A673 (cell line): ENCODE data around the gene MIDN. TPM values are rescaled to one million over a fixed set of nuclear protein-coding genes. Genes with fewer than 3 reads are reported as not detected.

Experiments used
- BruUV-seq: library from RNA; stranded (reverse); fragments of 400-500 nt; replicated peaks from 2 replicates; lab custom pipeline; 2021; lab: Mats Ljungman, UMichigan
- CTCF ChIA-PET: fragments of 300-600 bp; sonication (Branson Sonifier 250); formaldehyde crosslinking; loops from one replicate; lab custom pipeline; 2022; ENCODE audit warnings: antibody characterized with exemption; lab: Charles Lee
- POLR2A ChIA-PET: fragments of 300-600 bp; sonication (Branson Sonifier 250); formaldehyde crosslinking; loops from one replicate; lab custom pipeline; 2022; ENCODE audit warnings: antibody characterized with exemption; ENCODE audit not compliant: low non-redundant PET; lab: Charles Lee
- DNase-seq: peaks from one replicate; pipeline ENCODE4 v3.0.0-alpha.2; 2015; ENCODE audit warnings: low spot score
- H3K27ac ChIP-seq: fragments of 200-600 bp; sonication (generic); 2 replicates; pipeline ENCODE4 v1.5.1; 2016; ENCODE audit warnings: mixed run types, low read depth, mild to moderate bottlenecking, mixed read lengths, antibody characterized with exemption, low read length; ENCODE audit not compliant: poor library complexity, severe bottlenecking
- H3K27me3 ChIP-seq: fragments of 200-600 bp; sonication (generic); replicated peaks from 2 replicates; pipeline ENCODE4 v1.6.1; 2017; ENCODE audit warnings: mixed run types, low read depth, mild to moderate bottlenecking, mixed read lengths, antibody characterized with exemption, low read length; ENCODE audit not compliant: insufficient read depth, poor library complexity
- H3K36me3 ChIP-seq: fragments of 200-600 bp; sonication (generic); 2 replicates; pipeline ENCODE4 v1.6.1; 2016; ENCODE audit warnings: mixed run types, mild to moderate bottlenecking, mixed read lengths, antibody characterized with exemption, low read length; ENCODE audit not compliant: insufficient read depth, poor library complexity, severe bottlenecking
- H3K4me1 ChIP-seq: fragments of 200-600 bp; sonication (generic); 2 replicates; pipeline ENCODE4 v1.6.1; 2017; ENCODE audit warnings: mixed run types, mild to moderate bottlenecking, mixed read lengths, antibody characterized with exemption, low read length; ENCODE audit not compliant: insufficient read depth, poor library complexity, severe bottlenecking
- H3K4me3 ChIP-seq: fragments of 200-600 bp; sonication (generic); 2 replicates; pipeline ENCODE4 v1.5.1; 2016; ENCODE audit warnings: low read depth, mixed run types, mild to moderate bottlenecking, mixed read lengths, low read length; ENCODE audit not compliant: poor library complexity, severe bottlenecking
- H3K9me3 ChIP-seq: fragments of 200-600 bp; sonication (generic); 2 replicates; pipeline ENCODE4 v1.6.1; 2016; ENCODE audit warnings: mixed run types, low read depth, mild to moderate bottlenecking, mixed read lengths, antibody characterized with exemption, low read length; ENCODE audit not compliant: poor library complexity, severe bottlenecking
- CTCF ChIP-seq: fragments of 300-800, 200-600 bp; sonication (generic); conservative IDR thresholded peaks from 2 replicates; pipeline ENCODE4 v1.5.1; 2017; ENCODE audit warnings: low read depth, mild to moderate bottlenecking, antibody characterized with exemption, low read length, moderate library complexity, mixed read lengths
- EZH2 ChIP-seq: fragments of 200-600 bp; sonication (generic); IDR thresholded peaks from 2 replicates; pipeline ENCODE4 v1.6.1; 2017; ENCODE audit warnings: borderline replicate concordance, low read depth, mild to moderate bottlenecking, mixed read lengths, antibody characterized with exemption, low read length; ENCODE audit not compliant: poor library complexity, severe bottlenecking
- intact Hi-C: fragments of 100-400 bp; cut with micrococcal nuclease; formaldehyde crosslinking; loops from one replicate; pipeline ENCODE4 v1.10.0; 2022; ENCODE audit not compliant: unreplicated experiment
- total RNA-seq: library from RNA; stranded (reverse); gene quantifications from 2 replicates; pipeline ENCODE4 v1.2.3, GENCODE V29; 2021

The MIDN gene
- total RNA-seq, 1 experiment from 2014 or later, result 169 TPM

DNA sequence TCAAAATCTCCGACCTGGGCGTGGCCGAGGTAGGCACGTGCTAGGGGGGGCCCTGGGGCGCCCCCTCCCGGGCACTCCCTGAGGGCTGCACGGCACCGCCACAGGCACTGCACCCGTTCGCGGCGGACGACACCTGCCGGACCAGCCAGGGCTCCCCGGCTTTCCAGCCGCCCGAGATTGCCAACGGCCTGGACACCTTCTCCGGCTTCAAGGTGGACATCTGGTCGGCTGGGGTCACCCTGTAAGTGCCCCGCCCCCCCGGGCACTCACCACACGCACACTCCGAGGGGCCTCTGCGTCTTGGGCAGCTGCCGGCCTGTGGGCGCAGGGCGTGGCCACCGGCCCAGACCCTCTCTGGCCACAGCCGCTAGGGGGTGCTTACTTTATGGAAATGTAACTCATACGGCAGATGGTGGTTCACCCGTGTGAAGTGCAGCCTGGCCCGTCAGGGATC is 27.9 kb upstream of the MIDN start:
- Histone ChIP-seq H3K27ac (no peak overlapping the region), H3K9me3 (no peaks in the 10 kb centered on the region), H3K27me3 (no peaks in the 10 kb centered on the region), H3K36me3 (peaks cover 28% of the 10 kb centered on the region), H3K4me3 (no peak overlapping the region), H3K4me1 (no peaks in the 10 kb centered on the region)
- POLR2A ChIA-PET, result no interaction called here
- intact Hi-C loops, result no loop called here
- TF ChIP-seq EZH2, result no peak
- TF ChIP-seq CTCF, result no peak
- no TSS peak for BruUV-seq
- CTCF ChIA-PET, result interaction anchor here (0.6 kb wide), 1 partner anchor 88 kb away, joined by 3 read pairs; no protein-coding TSS in a partner anchor
- no peak for DNase-seq

- peaks cover 28% of the 10 kb centered on the region for H3K36me3 ChIP-seq
- H3K9me3 ChIP-seq, result no peaks in the 10 kb centered on the region
- intact Hi-C loops, result no loop called here
- CTCF ChIA-PET, result interaction anchor here (0.6 to 1.4 kb wide), 2 partner anchors 7 to 89 kb away, joined by 3 to 4 read pairs; no protein-coding TSS in a partner anchor
- H3K27me3 ChIP-seq, result no peaks in the 10 kb centered on the region
- BruUV-seq, result no TSS peak
- no peak for TF ChIP-seq EZH2
- peak; percentile 52 for TF ChIP-seq CTCF
- POLR2A ChIA-PET, result no interaction called here
- no peak overlapping the region for H3K4me3 ChIP-seq
- H3K27ac ChIP-seq, result no peak overlapping the region
- H3K4me1 ChIP-seq, result no peaks in the 10 kb centered on the region
- no peak for DNase-seq
These were observed 27.1 kb upstream of the MIDN start for GRCh38 chr19:1220976-1221903.

- H3K27me3 ChIP-seq, result no peaks in the 10 kb centered on the region
- POLR2A ChIA-PET, result no interaction called here
- no peak for DNase-seq
- H3K36me3 ChIP-seq, result peaks cover 28% of the 10 kb centered on the region
- BruUV-seq, result no TSS peak
- no peaks in the 10 kb centered on the region for H3K9me3 ChIP-seq
- no peaks in the 10 kb centered on the region for H3K4me1 ChIP-seq
- intact Hi-C loops, result no loop called here
- no peak for TF ChIP-seq EZH2
- no peak for TF ChIP-seq CTCF
- CTCF ChIA-PET, result interaction anchor here (1.4 kb wide), 1 partner anchor 8 kb away, joined by 4 read pairs; no protein-coding TSS in a partner anchor
- H3K4me3 ChIP-seq, result no peak overlapping the region
- no peak overlapping the region for H3K27ac ChIP-seq
These were observed 26.5 kb upstream of the MIDN start for GRCh38 chr19:1221904-1222255.
